Measurements from ENCODE around the gene BLMH. TPM values are rescaled to one million over a fixed set of nuclear protein-coding genes. Genes with fewer than 3 reads are reported as not detected.

The BLMH gene
- total RNA-seq = 10 to 100 TPM; 15.1 to 17.5 TPM
- 10 to 100 TPM in 1 of 2 donors, 1 to 10 TPM in 1; 4.2 to 10.7 TPM for polyA plus RNA-seq

GRCh38 chr17:30291543-30292285 is at the start of gene BLMH:
TSS of gene BLMH (minus strand) at chr17:30291944. CDS start at chr17:30291819, 125 bp downstream.
- no peaks in the 10 kb centered on the region for H3K27me3 ChIP-seq (ENCODE audit: control insufficient read depth in 4 of 4, insufficient read depth in 4 of 4, low read length in 3 of 4)
- TF ChIP-seq GABPA (IDR thresholded peaks at IDR 0.05 in 1 of 2, conservative IDR thresholded peaks at IDR 0.05 in 1 of 2) (no peak), HNF4A (conservative IDR thresholded peaks at IDR 0.05) (no peak), HNF4G (IDR thresholded peaks at IDR 0.05) (no peak), SP1 (IDR thresholded peaks at IDR 0.05) (no peak), JUND (IDR thresholded peaks at IDR 0.05) (no peak), EGR1 (IDR thresholded peaks at IDR 0.05; ENCODE audit: low read depth in 2 of 2) (no peak), MAX (IDR thresholded peaks at IDR 0.05) (no peak), RAD21 (IDR thresholded peaks at IDR 0.05) (no peak), REST (IDR thresholded peaks at IDR 0.05) (no peak), CTCF (IDR thresholded peaks at IDR 0.05; ENCODE audit: low read depth, low read length, missing input control) (no peak), TAF1 (conservative IDR thresholded peaks at IDR 0.05) (no peak), FOXA1 (IDR thresholded peaks at IDR 0.05) (no peak), RXRA (IDR thresholded peaks at IDR 0.05) (no peak), ZBTB33 (IDR thresholded peaks at IDR 0.05) (no peak), FOXA2 (IDR thresholded peaks at IDR 0.05) (no peak), ATF3 (IDR thresholded peaks at IDR 0.05) (no peak)
- peak within 1 kb of the TSS; percentile 76 to 85 for H3K9ac ChIP-seq (ENCODE audit: low read depth in 1 of 2, low read length in 2 of 2)
- peak; percentile 80 for DNase-seq (ENCODE audit: low spot score)
- H3K4me1 ChIP-seq (ENCODE audit: control insufficient read depth in 4 of 4, insufficient read depth in 4 of 4, low read length in 3 of 4) = peaks cover 0 to 23% (median 10%) of the 10 kb centered on the region in 4 donors
- H3K9me3 ChIP-seq (ENCODE audit: control insufficient read depth in 4 of 4, low read length in 3 of 4) = no peaks in the 10 kb centered on the region
- H3K27ac ChIP-seq (ENCODE audit: low read depth in 1 of 2, low read length in 2 of 2) = peak within 1 kb of the TSS; percentile 38 to 48
- under 1% methylated on average over 89 of the region's 89 CpGs for whole genome bisulfite sequencing
- H3K4me3 ChIP-seq (ENCODE audit: low read depth in 1 of 3, low read length in 3 of 3) = peak within 1 kb of the TSS; percentile 83 to 95 (median 89)
- peaks cover 0 to 10% (median 6%) of the 10 kb centered on the region in 4 donors for H3K36me3 ChIP-seq (ENCODE audit: control insufficient read depth in 4 of 4, insufficient read depth in 3 of 4, low read depth in 1 of 4, low read length in 3 of 4)
